Smooth muscle cell (in vitro differentiated cells): ENCODE measurements around the gene TP53RK. TPM values are rescaled to one million over a fixed set of nuclear protein-coding genes. Genes with fewer than 3 reads are reported as not detected.
"Not testable (repeated sequence)": the region's sequence is repeated elsewhere in the genome, so short reads cannot be mapped to it uniquely, and the experiment has no call there.

Source experiments
- DNase-seq: peaks from one replicate; lab custom pipeline; 2025; ENCODE audit not compliant: unreplicated experiment; lab: John Stamatoyannopoulos, UW
- H2AFZ ChIP-seq: fragments of 200-600 bp; sonication (generic); 2 replicates; pipeline ENCODE4 v1.6.0; 2016; ENCODE audit warnings: antibody characterized with exemption, low read depth, mild to moderate bottlenecking
- H3F3A ChIP-seq: fragments of 200-600 bp; sonication (generic); 2 replicates; pipeline ENCODE4 v1.6.0; 2017; ENCODE audit warnings: antibody characterized with exemption, low read depth
- H3K27ac ChIP-seq: fragments of 200-600 bp; sonication (generic); 2 replicates; pipeline ENCODE4 v1.5.1; 2016; ENCODE audit warnings: low read depth, mild to moderate bottlenecking
- H3K27me3 ChIP-seq: fragments of 200-600 bp; sonication (generic); 2 replicates; pipeline ENCODE4 v1.6.1; 2016; ENCODE audit warnings: low read depth, mild to moderate bottlenecking
- H3K36me3 ChIP-seq: fragments of 200-600 bp; sonication (generic); 2 replicates; pipeline ENCODE4 v1.5.1; 2016; ENCODE audit warnings: low read depth
- H3K4me1 ChIP-seq: fragments of 200-600 bp; sonication (generic); 2 replicates; pipeline ENCODE4 v1.5.1; 2016; ENCODE audit warnings: low read depth
- H3K4me2 ChIP-seq: fragments of 200-600 bp; sonication (generic); 2 replicates; pipeline ENCODE4 v1.6.0; 2016; ENCODE audit warnings: mild to moderate bottlenecking
- H3K4me3 ChIP-seq: fragments of 200-600 bp; sonication (generic); 2 replicates; pipeline ENCODE4 v1.5.1; 2016; ENCODE audit warnings: mild to moderate bottlenecking
- H3K79me2 ChIP-seq: fragments of 200-600 bp; sonication (generic); 2 replicates; pipeline ENCODE4 v1.6.0; 2016; ENCODE audit warnings: low read depth, mild to moderate bottlenecking
- H3K9ac ChIP-seq: fragments of 200-600 bp; sonication (generic); 2 replicates; pipeline ENCODE4 v1.6.0; 2016; ENCODE audit warnings: low read depth
- H3K9me3 ChIP-seq: fragments of 200-600 bp; sonication (generic); replicated peaks from 2 replicates; pipeline ENCODE4 v1.5.1; 2016; ENCODE audit warnings: low read depth
- H4K20me1 ChIP-seq: fragments of 200-600 bp; sonication (generic); 2 replicates; pipeline ENCODE4 v1.6.0; 2016; ENCODE audit warnings: low read depth
- CTCF ChIP-seq: fragments of 200-600 bp; sonication (generic); IDR thresholded peaks from 2 replicates; pipeline ENCODE4 v1.5.1; 2017; ENCODE audit warnings: borderline replicate concordance, mild to moderate bottlenecking, antibody characterized with exemption; ENCODE audit not compliant: insufficient read depth, poor library complexity, severe bottlenecking
- WGBS: methylation state at CpG from one replicate; pipeline ENCODE4 v1.1.7; 2016; ENCODE audit warnings: low lambda C conversion rate; 5-methylcytosine and 5-hydroxymethylcytosine counted together
- polyA plus RNA-seq: library from polyadenylated mRNA; unstranded; fragments of >200 nt; fragmentation: Nextera tagmentation; extraction: Ambion mirVana; gene quantifications from 2 replicates; pipeline ENCODE4 v1.2.1, GENCODE V29; 2016
- total RNA-seq: library from RNA; depleted of rRNA; stranded (reverse); fragments of >200 nt; gene quantifications from 2 replicates; pipeline ENCODE4 v1.2.3, GENCODE V29; 2014

The TP53RK gene
- total and polyA plus RNA-seq, 2 experiments from 2014 or later = 26.5 to 30.9 TPM

GRCh38 chr20:46678516-46678915, 10.7 kb downstream of the TP53RK start:
- H3K4me1 ChIP-seq = peaks cover 20% of the 10 kb centered on the region

GRCh38 chr20:46677608-46678007, 11.6 kb downstream of the TP53RK start:
- DNase-seq = no peak
- Histone ChIP-seq H3F3A (no peaks in the 10 kb centered on the region), H3K27me3 (no peaks in the 10 kb centered on the region), H3K9ac (no peak overlapping the region), H3K27ac (no peak overlapping the region), H3K4me3 (no peak overlapping the region), H4K20me1 (peaks cover 24% of the 10 kb centered on the region), H3K9me3 (no peaks in the 10 kb centered on the region), H3K36me3 (no peaks in the 10 kb centered on the region), H3K4me2 (no peak overlapping the region), H3K79me2 (peaks cover 12% of the 10 kb centered on the region), H3K4me1 (peaks cover 10% of the 10 kb centered on the region), H2AFZ (no peak overlapping the region)
- TF ChIP-seq CTCF = no peak
- 93% methylated on average over 5 of the region's 5 CpGs for WGBS

More at GRCh38 chr20:46678516-46678915, 10.7 kb downstream of the TP53RK start:
- H3K27ac ChIP-seq = no peak overlapping the region
- H3K36me3 ChIP-seq = no peaks in the 10 kb centered on the region
- no peaks in the 10 kb centered on the region for H3K9me3 ChIP-seq
- peaks cover 21% of the 10 kb centered on the region for H3K79me2 ChIP-seq
- WGBS = 96% methylated on average over 4 of the region's 4 CpGs
- H3K27me3 ChIP-seq = no peaks in the 10 kb centered on the region
- no peak overlapping the region for H2AFZ ChIP-seq
- H3F3A ChIP-seq = no peaks in the 10 kb centered on the region
- TF ChIP-seq CTCF = no peak
- H4K20me1 ChIP-seq = peaks cover 27% of the 10 kb centered on the region
- H3K4me3 ChIP-seq = no peak overlapping the region
- H3K9ac ChIP-seq = no peak overlapping the region
- no peak for DNase-seq
- H3K4me2 ChIP-seq = no peak overlapping the region

- 96% methylated on average over 13 of the region's 14 CpGs for WGBS
- not testable (repeated sequence) for H2AFZ ChIP-seq, H3F3A ChIP-seq, H3K27ac ChIP-seq, H3K79me2 ChIP-seq, H3K9ac ChIP-seq, H3K4me3 ChIP-seq, H3K36me3 ChIP-seq, H3K9me3 ChIP-seq, H3K4me2 ChIP-seq, H3K4me1 ChIP-seq, DNase-seq, H3K27me3 ChIP-seq
- H4K20me1 ChIP-seq = peaks cover 16% of the 10 kb centered on the region
Measured at GRCh38 chr20:46676649-46677316, 12.5 kb downstream of the TP53RK start.

GRCh38 chr20:46674253-46675083, 14.8 kb downstream of the TP53RK start:
- no peaks in the 10 kb centered on the region for H3F3A ChIP-seq
- H3K36me3 ChIP-seq = no peaks in the 10 kb centered on the region
- peaks cover 3% of the 10 kb centered on the region for H4K20me1 ChIP-seq
- no peaks in the 10 kb centered on the region for H3K79me2 ChIP-seq
- no peaks in the 10 kb centered on the region for H3K4me1 ChIP-seq
- DNase-seq = no peak
- H3K27ac ChIP-seq = no peak overlapping the region
- H3K9me3 ChIP-seq = no peaks in the 10 kb centered on the region
- H3K4me2 ChIP-seq = no peak overlapping the region
- H3K9ac ChIP-seq = no peak overlapping the region
- H2AFZ ChIP-seq = no peak overlapping the region
- no peaks in the 10 kb centered on the region for H3K27me3 ChIP-seq
- H3K4me3 ChIP-seq = no peak overlapping the region
- TF ChIP-seq CTCF = no peak
- WGBS = 81% methylated on average over 14 of the region's 14 CpGs
